GM18873 (cell line): Measurements from ENCODE around the gene UGP2.
A peak's percentile ranks its signal among the peaks of the same experiment; 100 is the strongest.

Experiments used
- ATAC-seq: cut with Tn5 transposase; IDR thresholded peaks from one replicate; pipeline ENCODE4 v1.9.1; 2021; ENCODE audit warnings: mild to moderate bottlenecking, moderate library complexity, moderate number of reproducible peaks; ENCODE audit not compliant: unreplicated experiment, low FRiP score

The UGP2 gene

GRCh38 chr2:63861220-63861822 is 19.6 kb downstream of the UGP2 start:
- peak; percentile 54 for ATAC-seq

- ATAC-seq = no peak
These were observed 21.1 kb downstream of the UGP2 start for GRCh38 chr2:63862806-63863205.

- no peak for ATAC-seq
These were observed 22.0 kb downstream of the UGP2 start for GRCh38 chr2:63863707-63864106.

GRCh38 chr2:63865159-63865799 is 23.6 kb downstream of the UGP2 start:
- no peak for ATAC-seq

- ATAC-seq = no peak
These were observed 24.5 kb downstream of the UGP2 start for GRCh38 chr2:63866009-63866709.

- ATAC-seq = no peak
These were observed 29.0 kb downstream of the UGP2 start for GRCh38 chr2:63870679-63871078.

- ATAC-seq = no peak
These were observed 30.2 kb downstream of the UGP2 start for GRCh38 chr2:63871864-63872263.

- ATAC-seq = no peak
These were observed 31.1 kb downstream of the UGP2 start for GRCh38 chr2:63872571-63873328.

- ATAC-seq = no peak
These were observed 32.8 kb downstream of the UGP2 start for GRCh38 chr2:63874204-63875130.

- ATAC-seq = no peak
These were observed 33.4 kb downstream of the UGP2 start for GRCh38 chr2:63875131-63875527.

GRCh38 chr2:63875559-63876245 is 34.0 kb downstream of the UGP2 start:
- no peak for ATAC-seq

- ATAC-seq = no peak
These were observed 34.6 kb downstream of the UGP2 start for GRCh38 chr2:63876311-63876710.

GRCh38 chr2:63878486-63878885 is 36.8 kb downstream of the UGP2 start:
- no peak for ATAC-seq

GRCh38 chr2:63879876-63880433 is 38.3 kb downstream of the UGP2 start:
- ATAC-seq = no peak

- no peak for ATAC-seq
These were observed 38.9 kb downstream of the UGP2 start for GRCh38 chr2:63880625-63881024.

- no peak for ATAC-seq
These were observed 39.5 kb downstream of the UGP2 start for GRCh38 chr2:63881205-63881604.

- ATAC-seq = no peak
These were observed 40.9 kb downstream of the UGP2 start for GRCh38 chr2:63882395-63883105.

- ATAC-seq = no peak
These were observed 44.7 kb downstream of the UGP2 start for GRCh38 chr2:63886445-63886844.

- ATAC-seq = no peak
These were observed 46.4 kb downstream of the UGP2 start for GRCh38 chr2:63888053-63888452.
